ENCODE measurements around the gene WNT3.

The WNT3 gene

DNA sequence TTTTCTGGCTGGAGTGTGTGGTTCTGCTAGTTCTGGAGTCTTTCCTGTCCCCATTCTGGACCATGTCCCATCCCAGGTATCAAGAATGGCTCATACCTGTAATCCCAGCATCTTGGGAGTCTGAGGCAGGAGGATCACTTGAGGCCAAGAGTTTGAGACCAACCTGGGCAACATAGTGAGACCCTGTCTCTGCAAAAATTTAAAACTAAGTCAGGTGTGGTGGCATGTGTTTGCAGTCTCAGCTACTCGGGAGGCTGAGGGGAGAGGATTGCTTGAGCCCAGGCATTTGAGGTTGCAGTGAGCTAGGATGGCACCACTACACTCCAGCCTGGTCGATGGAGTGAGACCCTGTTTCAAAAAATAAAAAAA lies 15.3 kb upstream of the WNT3 start:
- DNase-seq = no peak

- no peak for DNase-seq
Measured at GRCh38 chr17:46832945-46833839, 14.7 kb upstream of the WNT3 start.

DNA sequence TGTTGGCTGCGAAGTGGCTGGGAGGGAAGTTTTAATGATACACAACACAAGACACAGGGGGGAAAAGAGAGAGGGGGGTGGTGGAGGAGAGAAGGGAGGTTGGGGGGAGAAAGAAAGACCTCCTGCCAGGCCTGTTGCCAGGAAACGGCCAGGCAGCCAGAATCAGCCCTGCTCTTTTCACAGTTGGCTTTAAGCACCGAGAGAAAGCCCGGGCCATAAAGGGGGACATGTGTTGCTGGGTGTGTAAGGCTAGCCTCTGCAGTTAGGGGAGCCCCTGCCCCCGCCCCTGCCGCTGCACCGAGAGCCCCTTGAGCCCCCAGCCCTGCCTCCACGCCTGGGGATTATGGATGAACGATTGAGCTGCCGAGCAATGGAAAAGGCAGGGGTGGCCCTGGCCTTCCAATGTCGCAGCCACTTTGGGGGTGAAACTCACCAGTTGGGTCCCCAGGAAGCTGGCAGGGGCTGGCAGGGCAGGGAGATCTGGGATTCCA lies 13.9 kb upstream of the WNT3 start:
- no peak for DNase-seq

DNA sequence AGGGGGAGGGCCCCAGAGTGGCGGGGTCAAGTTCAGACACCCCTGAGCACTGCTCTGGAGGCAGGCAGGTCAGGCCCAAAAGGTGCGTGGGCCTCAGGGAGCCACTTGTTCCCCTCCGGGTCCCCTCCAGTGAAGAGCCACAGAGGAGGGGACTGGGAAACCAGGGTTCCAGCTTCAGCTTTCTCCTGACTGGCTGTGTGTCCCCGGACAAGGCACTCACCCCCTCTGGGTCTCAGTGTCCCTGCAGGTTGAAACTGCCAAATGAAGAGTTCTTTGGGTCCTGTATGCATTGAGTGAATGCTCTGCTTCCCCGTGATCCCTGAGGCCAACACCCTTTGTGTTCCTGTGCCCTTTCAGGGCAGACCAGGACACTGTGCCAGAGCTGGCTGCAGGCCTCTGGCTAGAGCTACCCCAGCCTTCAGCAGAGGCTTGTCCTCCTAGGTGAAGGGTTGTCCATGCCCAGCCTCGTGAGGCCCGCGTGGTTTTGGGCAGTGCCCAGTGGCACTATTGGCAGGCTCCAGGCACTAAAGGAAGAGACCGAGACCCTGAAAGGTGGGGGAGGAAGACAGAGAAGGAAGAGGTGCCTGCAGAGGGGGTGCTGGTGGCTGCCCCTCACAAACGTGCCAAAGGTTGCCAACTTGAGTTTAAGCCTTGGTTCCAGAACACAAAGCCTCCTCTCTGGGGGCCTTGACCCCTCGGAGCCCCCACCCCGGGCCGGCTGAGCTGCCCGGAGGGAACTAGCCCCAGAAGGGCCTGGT lies 13.3 kb upstream of the WNT3 start:
- no peak for DNase-seq

DNA sequence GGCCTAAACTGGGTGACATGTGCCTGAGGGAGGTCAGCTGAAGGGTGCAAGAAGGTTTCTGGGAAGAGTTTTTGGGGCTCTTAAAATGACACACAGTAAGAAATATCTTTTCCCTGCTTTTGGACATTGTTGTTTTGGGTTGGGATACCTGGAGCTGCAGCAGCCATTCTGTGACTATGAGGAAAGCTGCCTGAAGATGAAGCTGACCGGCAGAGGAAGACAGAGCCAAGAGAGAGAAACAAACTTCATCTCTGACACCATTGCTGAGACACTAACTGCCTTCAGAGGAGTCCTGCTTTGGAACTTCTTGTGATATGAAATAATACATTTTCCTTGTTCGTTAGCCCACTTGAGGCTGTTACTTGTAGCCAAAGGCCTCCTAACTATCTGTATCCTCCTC lies 8.8 kb upstream of the WNT3 start:
- no peak for DNase-seq

DNA sequence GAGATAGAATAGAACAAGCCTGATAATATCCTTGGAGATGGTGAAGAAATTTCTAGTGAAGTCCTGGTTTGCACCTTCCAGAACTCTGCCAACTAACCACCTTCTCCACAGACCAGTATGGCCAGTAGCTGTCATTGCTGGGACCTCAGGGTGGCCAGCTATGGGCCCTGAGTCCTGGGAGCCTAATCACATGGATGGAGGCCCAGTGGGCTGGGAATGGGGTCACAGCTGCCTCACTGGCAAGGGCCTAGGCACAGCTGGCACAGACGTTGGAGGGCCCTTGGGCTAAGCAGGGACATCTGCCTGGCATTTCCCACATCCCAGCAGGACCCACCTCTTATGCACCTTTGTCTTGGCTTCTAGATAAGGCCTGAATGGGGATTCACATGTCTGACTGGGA lies 7.6 kb upstream of the WNT3 start:
- DNase-seq = no peak

GRCh38 chr17:46823657-46824056 lies 5.2 kb upstream of the WNT3 start:
- DNase-seq = no peak

DNA sequence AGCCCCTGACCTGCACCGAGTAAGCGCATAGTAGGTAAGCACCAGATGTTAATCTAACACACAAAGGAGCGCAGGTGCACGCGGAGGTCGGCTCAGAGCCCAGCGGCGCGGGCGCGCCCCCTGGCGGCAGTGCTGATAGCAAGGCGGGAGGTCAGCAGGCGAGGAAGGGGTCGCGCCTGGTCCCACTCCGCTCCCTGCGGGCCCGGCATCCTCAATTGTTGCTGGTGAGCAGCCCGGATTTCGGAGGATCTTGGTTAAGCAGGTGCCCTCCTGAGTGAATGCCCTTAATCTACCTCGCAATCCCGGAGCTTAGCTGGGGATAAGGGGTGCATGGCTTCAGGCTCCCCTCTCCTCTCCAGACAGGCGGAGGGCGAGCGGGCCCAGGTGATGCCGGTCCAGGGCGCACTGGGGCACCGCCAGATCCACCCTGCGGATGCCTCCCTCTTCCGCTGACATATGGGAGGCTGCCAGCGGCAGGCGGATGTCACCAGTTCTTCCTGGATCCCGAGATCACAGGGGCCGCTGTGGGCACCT lies 4.0 kb upstream of the WNT3 start:
- DNase-seq = peak; percentile 24

DNA sequence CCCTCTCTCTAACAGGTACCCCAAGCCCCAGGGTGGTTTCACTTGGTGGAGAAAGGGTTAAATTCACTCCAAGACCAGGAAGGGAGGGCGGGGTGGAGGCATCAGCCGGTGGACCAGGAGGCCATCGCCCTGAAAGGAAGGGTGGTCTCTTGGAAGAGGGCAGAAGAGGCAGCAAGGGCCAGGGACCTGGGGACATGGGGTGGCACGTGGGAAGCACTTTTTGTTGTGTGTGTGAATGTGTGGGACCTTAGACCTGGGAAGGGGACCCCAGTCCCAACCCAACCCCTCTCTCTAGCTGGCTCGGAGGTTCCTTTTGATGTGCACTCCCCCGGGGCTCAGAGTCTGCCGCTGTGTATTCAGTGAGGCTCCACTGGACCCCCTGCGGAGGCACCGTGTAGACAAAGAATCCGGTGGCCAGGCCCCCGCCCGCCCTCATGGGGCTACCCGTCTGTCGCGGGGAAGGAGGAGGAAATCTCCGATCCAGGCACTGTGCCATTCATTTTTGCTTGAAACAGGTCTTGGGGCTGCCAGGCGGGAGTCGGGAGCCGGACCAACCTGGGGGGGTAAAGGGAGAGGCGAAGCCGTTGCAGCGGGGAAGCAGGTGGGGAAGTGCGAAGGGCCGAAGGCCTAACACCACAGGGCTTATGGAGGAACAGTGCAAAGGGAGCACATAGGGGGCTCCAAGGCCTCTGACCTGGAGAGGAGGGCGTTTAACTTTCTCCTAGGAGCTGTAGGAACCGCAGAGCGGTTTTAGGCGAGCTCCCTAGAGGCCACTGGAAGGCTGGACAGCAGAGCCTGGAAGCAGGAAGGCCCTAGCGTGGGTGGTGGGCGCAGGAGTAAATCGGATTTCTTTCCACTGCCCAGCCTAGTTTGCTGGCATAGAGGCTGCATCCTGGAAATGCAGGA lies 3.2 kb upstream of the WNT3 start:
- DNase-seq = no peak

DNA sequence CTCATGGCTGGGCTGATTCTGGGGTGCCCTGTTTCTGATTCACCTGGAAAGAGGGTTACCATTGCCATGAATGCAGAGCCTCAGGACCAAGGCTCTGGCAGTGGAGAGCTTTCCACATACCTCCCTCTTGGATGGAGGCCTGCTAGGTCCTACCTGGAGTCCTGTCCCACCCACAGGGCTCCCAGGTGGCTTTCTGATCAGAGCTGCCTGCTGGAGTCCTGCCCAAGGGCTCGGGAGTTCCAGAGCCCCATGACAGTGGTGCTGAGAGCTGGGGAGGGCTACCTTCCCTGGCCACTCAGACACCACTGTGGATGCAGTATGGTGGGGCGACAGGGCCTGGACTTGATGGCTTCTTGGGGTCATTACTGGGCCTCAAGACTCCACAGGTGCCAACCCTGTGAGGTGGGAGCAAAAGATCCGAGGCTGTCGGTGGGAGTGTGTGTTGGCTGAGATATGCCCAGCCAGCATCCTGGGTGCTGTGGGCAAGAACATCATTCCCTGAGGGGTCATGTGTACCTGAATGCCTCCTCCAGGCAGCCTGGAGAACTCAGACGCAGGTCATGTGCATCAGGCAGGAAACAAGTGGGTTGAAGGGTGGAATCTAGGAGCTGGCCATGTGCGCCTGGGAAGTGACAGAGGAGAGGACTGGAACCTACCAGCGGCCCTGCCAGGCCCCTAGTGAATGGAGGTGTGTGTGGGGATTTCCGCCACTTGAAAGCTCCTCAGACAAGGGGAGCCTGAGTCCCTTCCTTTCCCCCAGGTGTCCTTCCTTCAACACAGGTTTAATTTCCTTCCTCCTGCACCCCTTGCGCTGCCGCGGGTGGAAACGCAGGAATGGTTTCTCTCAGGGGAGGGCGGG lies 2.3 kb upstream of the WNT3 start:
- DNase-seq = no peak

DNA sequence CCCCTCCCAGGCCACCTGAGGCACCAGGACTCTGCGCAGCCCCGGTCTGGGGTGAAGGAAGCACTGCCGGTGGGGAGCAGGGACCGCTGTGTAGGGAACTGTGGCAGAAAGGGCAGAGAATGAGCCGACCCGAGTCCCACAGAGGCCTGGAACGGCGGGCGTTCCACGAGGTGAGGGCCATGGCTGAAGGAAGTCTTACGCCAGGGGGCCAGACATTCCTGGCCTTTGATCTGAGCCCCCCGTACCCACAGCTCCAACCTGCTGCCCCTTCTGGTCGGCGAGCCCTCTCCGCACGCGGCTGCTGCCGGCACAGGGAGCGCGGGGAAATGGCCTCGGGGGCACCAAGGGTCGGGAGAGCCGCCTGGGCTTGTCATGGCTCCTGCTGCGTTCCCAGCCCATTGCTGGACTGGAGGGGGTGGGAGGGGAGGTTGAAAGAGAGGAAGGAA lies 1.4 kb upstream of the WNT3 start:
- DNase-seq = no peak

GRCh38 chr17:46818929-46819859 lies 702 bp upstream of the WNT3 start:
- DNase-seq = no peak

DNA sequence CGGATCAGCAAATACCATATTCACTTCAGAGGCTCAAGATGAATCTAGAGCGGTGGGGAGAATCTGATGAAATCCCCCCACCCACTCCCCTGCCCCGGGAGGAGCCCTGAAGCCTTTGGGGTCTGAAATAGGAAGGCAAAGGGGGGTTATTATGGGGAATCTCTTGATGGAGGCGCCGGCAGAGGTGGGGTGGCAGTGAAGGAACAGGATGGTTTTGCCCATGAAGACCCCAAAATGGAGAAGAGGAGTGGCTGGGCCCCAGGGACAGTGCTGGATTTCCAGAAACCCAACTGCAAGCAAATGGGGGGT lies 637 bp downstream of the WNT3 start:
- DNase-seq = no peak

GRCh38 chr17:46817151-46817900 lies 1.2 kb downstream of the WNT3 start:
- DNase-seq = no peak

DNA sequence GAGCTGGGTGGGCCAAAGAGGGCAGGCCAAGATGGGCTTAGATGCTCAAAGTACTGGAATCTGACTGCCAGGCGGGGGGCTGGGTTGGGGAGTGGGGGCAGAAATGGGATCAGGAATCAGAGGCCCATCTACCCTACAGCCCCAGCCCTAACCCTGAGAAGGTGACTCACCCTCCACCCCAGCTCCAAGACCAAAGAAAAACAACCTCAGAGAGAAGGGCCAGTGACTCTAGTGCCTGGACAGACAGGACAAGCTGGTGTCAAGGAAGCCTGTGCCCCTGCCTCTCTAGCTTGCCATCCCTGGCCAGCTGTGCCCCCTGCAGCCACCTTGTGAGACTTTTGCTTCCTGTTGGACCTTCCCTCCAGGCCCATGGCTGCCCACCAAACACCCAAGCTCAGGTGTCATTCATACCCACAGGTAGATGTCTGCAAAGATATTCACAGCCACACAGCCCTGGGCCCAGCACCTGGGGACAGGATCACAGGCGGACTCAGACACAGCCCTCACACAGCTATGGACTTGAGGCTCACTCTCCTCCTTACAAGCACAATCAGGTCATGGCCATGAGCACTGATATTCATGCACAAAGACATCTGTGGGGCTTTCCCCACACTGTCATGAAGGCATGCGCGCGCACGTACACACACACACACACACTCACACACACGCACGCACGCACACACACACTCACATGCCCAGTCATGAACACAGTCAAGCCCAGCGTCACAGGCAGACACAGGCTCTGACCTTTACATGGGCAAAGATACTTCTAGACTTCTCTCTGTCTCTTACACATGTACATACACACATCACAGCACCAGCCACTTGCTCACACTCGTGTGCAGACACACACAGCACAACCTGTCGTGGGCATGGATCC lies 2.8 kb downstream of the WNT3 start:
- no peak for DNase-seq

- DNase-seq = no peak
Measured at GRCh38 chr17:46814446-46814845, 4.0 kb downstream of the WNT3 start.

DNA sequence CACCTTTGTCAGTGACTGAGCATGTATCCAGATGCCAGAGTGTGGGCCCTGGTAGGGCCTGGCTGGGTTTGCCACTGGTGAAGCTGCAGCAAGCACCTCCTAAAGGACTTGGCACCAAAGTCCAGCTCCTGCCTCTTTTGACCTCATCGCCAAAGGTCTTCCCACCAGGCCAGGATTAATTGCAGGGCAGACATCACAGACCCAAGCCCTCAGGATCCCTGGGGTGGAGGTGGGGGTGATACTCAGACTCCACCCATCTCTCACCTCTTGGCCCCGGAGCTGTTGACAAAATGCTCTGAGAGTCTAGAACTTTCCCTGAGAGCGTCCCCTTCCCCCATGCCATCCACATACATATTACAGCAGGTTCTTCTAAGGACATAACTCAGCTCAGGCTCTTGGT lies 4.6 kb downstream of the WNT3 start:
- DNase-seq = no peak

DNA sequence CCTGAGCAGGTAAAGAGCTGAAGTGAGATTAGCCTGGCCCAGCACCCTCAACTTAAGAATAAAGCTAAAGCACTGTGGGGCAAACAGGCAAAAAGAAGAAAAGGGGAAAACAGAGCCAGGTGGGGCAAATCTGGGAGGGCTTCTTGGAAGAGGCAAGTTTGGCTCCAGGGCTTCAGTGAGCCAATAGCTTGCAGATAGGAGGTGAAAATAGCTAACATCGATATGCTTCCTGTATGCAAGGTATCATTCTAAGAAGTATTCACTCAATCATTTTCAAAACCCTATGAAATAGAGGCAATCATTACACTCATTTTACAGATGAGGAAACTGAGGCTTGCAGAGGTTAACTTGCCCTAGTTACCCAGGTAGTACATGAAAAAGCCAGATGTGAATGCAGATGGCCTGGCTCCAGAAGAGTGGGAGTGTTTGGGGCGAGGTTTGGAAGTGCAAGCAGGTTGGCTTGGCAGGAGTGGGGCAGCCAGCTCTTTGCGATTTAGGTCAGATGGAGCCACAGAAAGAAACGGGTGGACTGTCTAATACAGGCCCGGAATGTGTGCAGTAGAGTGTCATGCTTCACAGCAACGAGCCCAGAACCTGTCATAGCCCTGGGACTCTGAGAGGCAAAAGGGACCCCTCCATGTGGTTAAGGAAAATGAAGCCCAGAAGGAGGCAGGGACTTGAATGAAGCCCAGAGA lies 5.7 kb downstream of the WNT3 start:
- no peak for DNase-seq

All from CD4-positive, alpha-beta T cell treated with Interleukin-15 for 1 hour (primary cell).